Ovary (tissue), 3 donors: Measurements from ENCODE around the gene TMED6.

Source experiments
- CTCF ChIP-seq, 3 donors: fragments of 450-650 bp in 2 of 3; fragments of 200-600 bp in 1 of 3; IDR thresholded peaks; one replicate each; pipeline versions ENCODE4 v1.5.1 to v1.8.0; 2016 to 2022; ENCODE audit warnings: antibody characterized with exemption in 3 of 3, mild to moderate bottlenecking in 1 of 3
- EP300 ChIP-seq: sonication (generic); formaldehyde crosslinking; IDR thresholded peaks from one replicate; pipeline ENCODE4 v1.6.1; 2017; ENCODE audit warnings: antibody characterized with exemption
- POLR2A ChIP-seq: fragments of 450-650 bp; IDR thresholded peaks from one replicate; pipeline ENCODE4 v1.6.1; 2017; ENCODE audit warnings: antibody characterized with exemption, mild to moderate bottlenecking, moderate library complexity
- donor health status: DM: no; HTN: no; CAD: no.

DNA sequence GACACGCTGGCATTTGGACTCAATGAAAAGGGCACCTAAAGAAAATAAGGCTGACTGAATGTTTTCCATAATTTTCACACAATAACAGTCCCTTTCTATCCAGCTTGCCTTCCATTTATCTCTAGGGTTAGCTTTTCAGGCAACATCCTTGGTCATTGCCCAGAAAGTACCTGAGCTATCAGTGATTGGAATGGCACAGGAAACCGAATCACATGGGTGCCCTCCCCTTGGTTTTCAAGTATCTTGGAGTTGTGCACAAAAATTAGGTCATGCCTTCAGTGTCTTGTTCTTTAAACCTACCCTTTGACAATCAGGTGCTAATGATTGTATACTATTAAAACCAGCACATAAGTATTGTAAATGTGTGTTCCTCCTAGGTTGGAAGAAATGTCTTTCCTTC lies 43.7 kb downstream of the TMED6 start:
- TF ChIP-seq CTCF (IDR thresholded peaks at IDR 0.05) (no peak), POLR2A (no peak), EP300 (no peak)
